HepG2 (cell line): ENCODE measurements around the gene MPV17L2.

Source experiments
- CEBPB ChIP-seq: IDR thresholded peaks from 2 replicates; pipeline ENCODE4 v1.6.1; 2011; ENCODE audit warnings: low read depth, low read length, improper control_type of control experiment, borderline replicate concordance
- IKZF1 ChIP-seq: fragments of 450-650 bp; IDR thresholded peaks from 2 replicates; pipeline ENCODE4 v1.7.1; 2016
- SUZ12 ChIP-seq: fragments of 150-350 bp; IDR thresholded peaks from 2 replicates; pipeline ENCODE4 v1.6.1; 2014; ENCODE audit warnings: low read depth, low read length
- ZNF432 ChIP-seq: sonication (generic); formaldehyde crosslinking; IDR thresholded peaks from 2 replicates; pipeline ENCODE4 v1.5.0; 2020; ENCODE audit warnings: missing genetic modification reagents, mild to moderate bottlenecking, borderline replicate concordance
- ZNF800 ChIP-seq: sonication (generic); formaldehyde crosslinking; IDR thresholded peaks from 2 replicates; pipeline ENCODE4 v1.4.0; 2020; ENCODE audit warnings: missing genetic modification reagents

GRCh38 chr19:18167975-18168645 is 24.9 kb upstream of the MPV17L2 start:
- TF ChIP-seq ZNF432 (CRISPR knock-in tag) (no peak), ZNF800 (no peak), IKZF1 (no peak), SUZ12 (no peak), CEBPB (no peak)
